LoVo (cell line): Measurements from ENCODE around the gene DSCAM.
"Not testable (repeated sequence)": the region's sequence is repeated elsewhere in the genome, so short reads cannot be mapped to it uniquely, and the experiment has no call there.

Experiments
- DNase-seq: peaks from one replicate; pipeline ENCODE4 v3.0.0-alpha.2; 2016; ENCODE audit warnings: low spot score

The DSCAM gene

GRCh38 chr21:40320718-40321117 is 526.2 kb downstream of the DSCAM start:
- not testable (repeated sequence) for DNase-seq

GRCh38 chr21:40318371-40318770 is 528.6 kb downstream of the DSCAM start:
- no peak for DNase-seq

GRCh38 chr21:40316104-40316503 is 530.9 kb downstream of the DSCAM start:
- DNase-seq, result no peak

- no peak for DNase-seq
Observed at GRCh38 chr21:40315626-40316025, 531.3 kb downstream of the DSCAM start.

GRCh38 chr21:40313260-40313659 is 533.7 kb downstream of the DSCAM start:
- DNase-seq, result no peak

- no peak for DNase-seq
Observed at GRCh38 chr21:40300300-40300699, 546.7 kb downstream of the DSCAM start.

GRCh38 chr21:40299451-40299850 is 547.5 kb downstream of the DSCAM start:
- DNase-seq, result no peak

GRCh38 chr21:40294345-40294744 is 552.6 kb downstream of the DSCAM start:
- DNase-seq, result no peak

- no peak for DNase-seq
Observed at GRCh38 chr21:40291560-40291959, 555.4 kb downstream of the DSCAM start.

- no peak for DNase-seq
Observed at GRCh38 chr21:40284409-40284808, 562.5 kb downstream of the DSCAM start.

- no peak for DNase-seq
Observed at GRCh38 chr21:40282912-40283886, 563.8 kb downstream of the DSCAM start.

- DNase-seq, result no peak
Observed at GRCh38 chr21:40278345-40278744, 568.6 kb downstream of the DSCAM start.

GRCh38 chr21:40276001-40276400 is 571.0 kb downstream of the DSCAM start:
- no peak for DNase-seq

- DNase-seq, result no peak
Observed at GRCh38 chr21:40272037-40272436, 574.9 kb downstream of the DSCAM start.

GRCh38 chr21:40271164-40271563 is 575.8 kb downstream of the DSCAM start:
- no peak for DNase-seq

GRCh38 chr21:40270047-40270446 is 576.9 kb downstream of the DSCAM start:
- no peak for DNase-seq

GRCh38 chr21:40269239-40269638 is 577.7 kb downstream of the DSCAM start:
- DNase-seq, result no peak

GRCh38 chr21:40258456-40258855 is 588.5 kb downstream of the DSCAM start:
- DNase-seq, result not testable (repeated sequence)

GRCh38 chr21:40257342-40257741 is 589.6 kb downstream of the DSCAM start:
- no peak for DNase-seq

- DNase-seq, result no peak
Observed at GRCh38 chr21:40255518-40256444, 591.2 kb downstream of the DSCAM start.

- no peak for DNase-seq
Observed at GRCh38 chr21:40254540-40255465, 592.2 kb downstream of the DSCAM start.

GRCh38 chr21:40253112-40253511 is 593.8 kb downstream of the DSCAM start:
- DNase-seq, result no peak
